ENCODE measurements around the gene AFAP1L1.

The AFAP1L1 gene

GRCh38 chr5:149317281-149318048, 45.8 kb downstream of the AFAP1L1 start:
- no peak for DNase-seq

GRCh38 chr5:149319174-149319573, 47.5 kb downstream of the AFAP1L1 start:
- DNase-seq = no peak

GRCh38 chr5:149320791-149321330, 49.2 kb downstream of the AFAP1L1 start:
- peak; percentile 71 for DNase-seq

GRCh38 chr5:149322518-149322917, 50.9 kb downstream of the AFAP1L1 start:
- no peak for DNase-seq

GRCh38 chr5:149323210-149323609, 51.6 kb downstream of the AFAP1L1 start:
- no peak for DNase-seq

GRCh38 chr5:149323621-149324205, 52.1 kb downstream of the AFAP1L1 start:
- no peak for DNase-seq

- no peak for DNase-seq
Observed at GRCh38 chr5:149324641-149325040, 53.0 kb downstream of the AFAP1L1 start.

- no peak for DNase-seq
Observed at GRCh38 chr5:149325166-149325735, 53.6 kb downstream of the AFAP1L1 start.

GRCh38 chr5:149325894-149326293, 54.2 kb downstream of the AFAP1L1 start:
- no peak for DNase-seq

- no peak for DNase-seq
Observed at GRCh38 chr5:149326611-149327010, 55.0 kb downstream of the AFAP1L1 start.

- DNase-seq = no peak
Observed at GRCh38 chr5:149328177-149328576, 56.5 kb downstream of the AFAP1L1 start.

GRCh38 chr5:149333711-149334443, 62.2 kb downstream of the AFAP1L1 start:
- no peak for DNase-seq

- peak; percentile 57 for DNase-seq
Observed at GRCh38 chr5:149337736-149338135, 66.1 kb downstream of the AFAP1L1 start.

GRCh38 chr5:149338364-149338763, 66.7 kb downstream of the AFAP1L1 start:
- DNase-seq = peak; percentile 4

- no peak for DNase-seq
Observed at GRCh38 chr5:149340920-149341319, 69.3 kb downstream of the AFAP1L1 start.

GRCh38 chr5:149341876-149342275, 70.2 kb downstream of the AFAP1L1 start:
- DNase-seq = no peak

- no peak for DNase-seq
Observed at GRCh38 chr5:149344151-149344550, 72.5 kb downstream of the AFAP1L1 start.

- DNase-seq = peak; percentile 96
Observed at GRCh38 chr5:149345147-149345891, 73.7 kb downstream of the AFAP1L1 start, which contains the start of gene GRPEL2. TSS of gene GRPEL2 (plus strand) at chr5:149345499. CDS start at chr5:149345540, 41 bp downstream.

- no peak for DNase-seq
Observed at GRCh38 chr5:149345892-149346222, 74.2 kb downstream of the AFAP1L1 start.

- no peak for DNase-seq
Observed at GRCh38 chr5:149348518-149348917, 76.9 kb downstream of the AFAP1L1 start.

GRCh38 chr5:149349382-149349781, 77.7 kb downstream of the AFAP1L1 start:
- DNase-seq = no peak

GRCh38 chr5:149352169-149352568, 80.5 kb downstream of the AFAP1L1 start:
- no peak for DNase-seq

GRCh38 chr5:149353911-149354310, 82.3 kb downstream of the AFAP1L1 start:
- no peak for DNase-seq
